Measurements from ENCODE around the gene ATXN1.

Gene ATXN1

GRCh38 chr6:16519265-16520242, 241.7 kb downstream of the ATXN1 start:
- DNase-seq: no peak

- no peak for DNase-seq
These were observed 243.0 kb downstream of the ATXN1 start for GRCh38 chr6:16518265-16518664.

GRCh38 chr6:16514249-16514648, 247.0 kb downstream of the ATXN1 start:
- DNase-seq: no peak

GRCh38 chr6:16512544-16513290, 248.5 kb downstream of the ATXN1 start:
- DNase-seq: no peak

- DNase-seq: no peak
These were observed 249.4 kb downstream of the ATXN1 start for GRCh38 chr6:16511723-16512489.

- no peak for DNase-seq
These were observed 250.1 kb downstream of the ATXN1 start for GRCh38 chr6:16511040-16511660.

GRCh38 chr6:16510245-16510644, 251.0 kb downstream of the ATXN1 start:
- DNase-seq: no peak

GRCh38 chr6:16508959-16509358, 252.3 kb downstream of the ATXN1 start:
- DNase-seq: no peak

- DNase-seq: no peak
These were observed 255.4 kb downstream of the ATXN1 start for GRCh38 chr6:16505711-16506357.

- DNase-seq: no peak
These were observed 256.7 kb downstream of the ATXN1 start for GRCh38 chr6:16504609-16505008.

- no peak for DNase-seq
These were observed 257.3 kb downstream of the ATXN1 start for GRCh38 chr6:16503970-16504415.

- no peak for DNase-seq
These were observed 258.0 kb downstream of the ATXN1 start for GRCh38 chr6:16503241-16503775.

- no peak for DNase-seq
These were observed 262.3 kb downstream of the ATXN1 start for GRCh38 chr6:16498957-16499356.

- DNase-seq: no peak
These were observed 263.0 kb downstream of the ATXN1 start for GRCh38 chr6:16498237-16498636.

- DNase-seq: no peak
These were observed 264.1 kb downstream of the ATXN1 start for GRCh38 chr6:16496991-16497801.

- no peak for DNase-seq
These were observed 265.1 kb downstream of the ATXN1 start for GRCh38 chr6:16496210-16496609.

GRCh38 chr6:16494793-16495192, 266.5 kb downstream of the ATXN1 start:
- no peak for DNase-seq

- no peak for DNase-seq
These were observed 267.5 kb downstream of the ATXN1 start for GRCh38 chr6:16493802-16494201.

- DNase-seq: no peak
These were observed 268.1 kb downstream of the ATXN1 start for GRCh38 chr6:16493112-16493511.

GRCh38 chr6:16491666-16492313, 269.5 kb downstream of the ATXN1 start:
- no peak for DNase-seq

All from NCI-H2029 (cell line).